Activated CD8-positive, alpha-beta memory T cell treated with anti-CD3 and anti-CD28 coated beads for 4 hours (primary cell): ENCODE measurements around the gene PSD2.
A peak's percentile ranks its signal among the peaks of the same experiment; 100 is the strongest.

Experiments
- DNase-seq, 2 donors: peaks; one replicate each; pipeline ENCODE4 v3.0.0-alpha.2; 2020; ENCODE audit warnings: low read depth in 2 of 2

Gene PSD2

GRCh38 chr5:139855946-139856540, 60.4 kb downstream of the PSD2 start:
- no peak for DNase-seq

GRCh38 chr5:139856714-139857113, 61.1 kb downstream of the PSD2 start:
- DNase-seq = no peak

- no peak for DNase-seq
These were observed 63.4 kb downstream of the PSD2 start for GRCh38 chr5:139859013-139859412.

- no peak for DNase-seq
These were observed 65.6 kb downstream of the PSD2 start for GRCh38 chr5:139861021-139861888.

- no peak for DNase-seq
These were observed 66.2 kb downstream of the PSD2 start for GRCh38 chr5:139861889-139862207.

GRCh38 chr5:139862313-139862712, 66.7 kb downstream of the PSD2 start:
- no peak for DNase-seq

- no peak for DNase-seq
These were observed 67.2 kb downstream of the PSD2 start for GRCh38 chr5:139862803-139863202.

- DNase-seq = no peak
These were observed 67.8 kb downstream of the PSD2 start for GRCh38 chr5:139863361-139863760.

GRCh38 chr5:139863855-139864558, 68.4 kb downstream of the PSD2 start:
- DNase-seq = peak; percentile 15 to 33

GRCh38 chr5:139864716-139865483, 69.3 kb downstream of the PSD2 start:
- DNase-seq = no peak

GRCh38 chr5:139867109-139867508, 71.5 kb downstream of the PSD2 start:
- DNase-seq = no peak

- no peak for DNase-seq
These were observed 72.0 kb downstream of the PSD2 start for GRCh38 chr5:139867581-139867980.

- DNase-seq = no peak
These were observed 73.6 kb downstream of the PSD2 start for GRCh38 chr5:139869042-139869790.

GRCh38 chr5:139870677-139871076, 75.1 kb downstream of the PSD2 start:
- no peak for DNase-seq

- DNase-seq = no peak
These were observed 76.0 kb downstream of the PSD2 start for GRCh38 chr5:139871614-139872013.

GRCh38 chr5:139872052-139872766, 76.6 kb downstream of the PSD2 start:
- no peak for DNase-seq

GRCh38 chr5:139872851-139873794, 77.5 kb downstream of the PSD2 start:
- no peak for DNase-seq

- no peak for DNase-seq
These were observed 80.3 kb downstream of the PSD2 start for GRCh38 chr5:139875957-139876356.

- DNase-seq = no peak
These were observed 81.6 kb downstream of the PSD2 start for GRCh38 chr5:139877129-139877597.
